ENCODE data around the gene CCNQ. TPM values are rescaled to one million over a fixed set of nuclear protein-coding genes. Genes with fewer than 3 reads are reported as not detected.

CCNQ gene
- total RNA-seq, 1 donor from 2014 or later: 53.4 TPM

- H3K27me3 ChIP-seq (ENCODE audit: control insufficient read depth, insufficient read depth, low read length): no peaks in the 10 kb centered on the region
- no peak for DNase-seq (ENCODE audit: low read depth)
- no peak for FAIRE-seq
- no peak overlapping the region for H3K4me3 ChIP-seq (ENCODE audit: low read depth, low read length)
- H3K36me3 ChIP-seq (ENCODE audit: control insufficient read depth, insufficient read depth, low read length): peaks cover 7% of the 10 kb centered on the region
- TF ChIP-seq, protein P1, sequence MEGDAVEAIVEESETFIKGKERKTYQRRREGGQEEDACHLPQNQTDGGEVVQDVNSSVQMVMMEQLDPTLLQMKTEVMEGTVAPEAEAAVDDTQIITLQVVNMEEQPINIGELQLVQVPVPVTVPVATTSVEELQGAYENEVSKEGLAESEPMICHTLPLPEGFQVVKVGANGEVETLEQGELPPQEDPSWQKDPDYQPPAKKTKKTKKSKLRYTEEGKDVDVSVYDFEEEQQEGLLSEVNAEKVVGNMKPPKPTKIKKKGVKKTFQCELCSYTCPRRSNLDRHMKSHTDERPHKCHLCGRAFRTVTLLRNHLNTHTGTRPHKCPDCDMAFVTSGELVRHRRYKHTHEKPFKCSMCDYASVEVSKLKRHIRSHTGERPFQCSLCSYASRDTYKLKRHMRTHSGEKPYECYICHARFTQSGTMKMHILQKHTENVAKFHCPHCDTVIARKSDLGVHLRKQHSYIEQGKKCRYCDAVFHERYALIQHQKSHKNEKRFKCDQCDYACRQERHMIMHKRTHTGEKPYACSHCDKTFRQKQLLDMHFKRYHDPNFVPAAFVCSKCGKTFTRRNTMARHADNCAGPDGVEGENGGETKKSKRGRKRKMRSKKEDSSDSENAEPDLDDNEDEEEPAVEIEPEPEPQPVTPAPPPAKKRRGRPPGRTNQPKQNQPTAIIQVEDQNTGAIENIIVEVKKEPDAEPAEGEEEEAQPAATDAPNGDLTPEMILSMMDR (IDR thresholded peaks at IDR 0.05; ENCODE audit: insufficient read depth, low read length, severe bottlenecking): no peak
Measured at GRCh38 chrX:153592091-153592833, 6.7 kb downstream of the CCNQ start.

GRCh38 chrX:153590961-153591956, 7.7 kb downstream of the CCNQ start:
- FAIRE-seq (no peak), DNase-seq (ENCODE audit: low read depth) (no peak)
- Histone ChIP-seq H3K36me3 (ENCODE audit: control insufficient read depth, insufficient read depth, low read length) (peaks cover 7% of the 10 kb centered on the region), H3K4me3 (ENCODE audit: low read depth, low read length) (no peak overlapping the region), H3K27me3 (ENCODE audit: control insufficient read depth, insufficient read depth, low read length) (no peaks in the 10 kb centered on the region)
- TF ChIP-seq, protein P1 (IDR thresholded peaks at IDR 0.05; ENCODE audit: insufficient read depth, low read length, severe bottlenecking): no peak

- no peak for FAIRE-seq
- DNase-seq (ENCODE audit: low read depth): no peak
- H3K36me3 ChIP-seq (ENCODE audit: control insufficient read depth, insufficient read depth, low read length): peaks cover 4% of the 10 kb centered on the region
- H3K27me3 ChIP-seq (ENCODE audit: control insufficient read depth, insufficient read depth, low read length): no peaks in the 10 kb centered on the region
- TF ChIP-seq, protein P1 (IDR thresholded peaks at IDR 0.05; ENCODE audit: insufficient read depth, low read length, severe bottlenecking): no peak
- H3K4me3 ChIP-seq (ENCODE audit: low read depth, low read length): no peak overlapping the region
Measured at GRCh38 chrX:153588782-153589446, 10.0 kb downstream of the CCNQ start.

DNA sequence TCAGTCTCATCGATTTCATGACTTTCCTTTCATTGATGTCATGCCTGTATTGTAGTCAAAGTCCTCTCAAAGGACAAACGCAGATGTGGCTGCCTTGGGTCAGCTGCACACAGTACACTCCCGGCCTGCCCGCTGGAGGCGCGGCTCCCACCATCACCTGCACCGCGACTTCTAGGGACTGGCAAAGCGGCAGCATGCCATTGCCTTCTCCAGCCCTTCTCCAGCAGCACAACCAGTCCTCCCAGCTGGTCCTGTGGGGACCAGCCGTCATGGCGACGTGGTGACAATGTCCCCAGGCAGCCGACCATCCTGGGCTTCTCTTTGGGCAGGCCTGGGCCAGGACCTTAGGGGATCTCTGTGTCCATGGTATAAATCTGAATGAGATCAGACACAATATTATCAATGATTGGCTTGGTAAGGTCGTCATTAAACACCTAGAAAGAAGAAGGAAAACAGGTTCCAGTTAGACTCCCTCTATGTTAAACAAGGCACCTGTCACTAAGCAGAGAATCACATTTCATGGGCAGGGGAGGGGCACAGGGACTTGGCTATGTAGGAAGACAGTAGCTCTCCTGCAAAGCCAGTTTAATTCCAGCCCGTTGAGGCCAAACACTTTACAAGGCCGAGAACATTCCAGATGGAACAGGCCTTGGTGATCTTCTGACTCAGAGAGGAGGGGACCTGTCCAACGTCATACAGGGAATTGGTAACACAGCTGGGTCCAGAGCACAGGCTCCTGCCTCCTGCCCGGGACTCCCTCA, 10.7 kb downstream of the CCNQ start:
- no peak overlapping the region for H3K4me3 ChIP-seq (ENCODE audit: low read depth, low read length)
- no peaks in the 10 kb centered on the region for H3K27me3 ChIP-seq (ENCODE audit: control insufficient read depth, insufficient read depth, low read length)
- TF ChIP-seq, protein P1 (IDR thresholded peaks at IDR 0.05; ENCODE audit: insufficient read depth, low read length, severe bottlenecking): no peak
- DNase-seq (ENCODE audit: low read depth) (no peak), FAIRE-seq (no peak)
- peaks cover 4% of the 10 kb centered on the region for H3K36me3 ChIP-seq (ENCODE audit: control insufficient read depth, insufficient read depth, low read length)

DNA sequence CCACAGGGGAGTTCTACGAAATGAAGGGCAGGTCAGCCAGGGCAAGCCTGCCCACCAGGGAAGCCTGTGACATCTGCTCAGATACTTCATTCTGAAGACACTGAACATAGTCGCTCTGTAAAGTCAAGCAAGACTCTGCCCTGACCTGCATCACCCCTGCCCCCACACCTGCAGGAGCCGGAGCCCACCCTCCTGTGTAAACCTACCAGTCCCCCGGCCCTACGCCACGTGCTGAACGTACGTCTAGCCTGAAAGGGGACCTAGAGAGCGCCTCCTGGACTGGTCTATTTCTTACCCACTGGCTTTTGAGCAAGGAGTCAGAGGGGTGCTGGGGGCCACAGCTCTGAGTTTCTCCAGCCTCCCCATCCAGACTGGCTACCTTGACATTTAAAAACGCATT, 11.6 kb downstream of the CCNQ start:
- Histone ChIP-seq H3K4me3 (ENCODE audit: low read depth, low read length) (no peak overlapping the region), H3K27me3 (ENCODE audit: control insufficient read depth, insufficient read depth, low read length) (no peaks in the 10 kb centered on the region), H3K36me3 (ENCODE audit: control insufficient read depth, insufficient read depth, low read length) (peaks cover 4% of the 10 kb centered on the region)
- DNase-seq (ENCODE audit: low read depth) (no peak), FAIRE-seq (no peak)
- TF ChIP-seq, protein P1 (IDR thresholded peaks at IDR 0.05; ENCODE audit: insufficient read depth, low read length, severe bottlenecking): no peak

Measured in bronchial epithelial cell (primary cell).